HepG2 (cell line): ENCODE results near the gene SYT7. TPM values are rescaled to one million over a fixed set of nuclear protein-coding genes. Genes with fewer than 3 reads are reported as not detected.

ENCODE experiments used
- FOXM1 ChIP-seq: sonication (generic); formaldehyde crosslinking; IDR thresholded peaks from 2 replicates; pipeline ENCODE4 v1.5.0; 2020; ENCODE audit warnings: missing genetic modification reagents
- GLMP ChIP-seq: sonication (generic); formaldehyde crosslinking; IDR thresholded peaks from 2 replicates; pipeline ENCODE4 v1.9.0; 2021; ENCODE audit warnings: missing genetic modification reagents, mild to moderate bottlenecking, borderline replicate concordance
- HNF4A ChIP-seq: sonication (generic); formaldehyde crosslinking; IDR thresholded peaks from 2 replicates; pipeline ENCODE4 v1.4.0; 2020; ENCODE audit warnings: missing genetic modification reagents
- MAZ ChIP-seq, 2 experiments: sonication (generic) in 1 of 2; formaldehyde crosslinking in 1 of 2; IDR thresholded peaks; 2 replicates each; pipeline versions ENCODE4 v1.5.0 to v1.6.1; 2012 to 2020; ENCODE audit warnings: low read depth in 2 of 2, mild to moderate bottlenecking in 2 of 2, borderline replicate concordance in 1 of 2, improper control_type of control experiment in 1 of 2, low read length in 1 of 2, missing genetic modification reagents in 1 of 2, moderate library complexity in 1 of 2
- MLLT10 ChIP-seq: sonication (generic); formaldehyde crosslinking; IDR thresholded peaks from 2 replicates; pipeline ENCODE4 v1.4.0; 2020; ENCODE audit warnings: missing genetic modification reagents
- NFE2L1 ChIP-seq: sonication (generic); formaldehyde crosslinking; IDR thresholded peaks from 2 replicates; pipeline ENCODE4 v1.4.0; 2020; ENCODE audit warnings: missing genetic modification reagents, mild to moderate bottlenecking, borderline replicate concordance
- PHF21A ChIP-seq: sonication (generic); formaldehyde crosslinking; IDR thresholded peaks from 2 replicates; pipeline ENCODE4 v1.5.0; 2020; ENCODE audit warnings: mild to moderate bottlenecking, missing genetic modification reagents
- PLSCR1 ChIP-seq: sonication (generic); formaldehyde crosslinking; IDR thresholded peaks from 2 replicates; pipeline ENCODE4 v1.5.0; 2020; ENCODE audit warnings: missing genetic modification reagents, mild to moderate bottlenecking, borderline replicate concordance
- THAP7 ChIP-seq: sonication (generic); formaldehyde crosslinking; IDR thresholded peaks from 2 replicates; pipeline ENCODE4 v1.8.1; 2023; ENCODE audit warnings: mild to moderate bottlenecking, missing genetic modification reagents
- YEATS4 ChIP-seq: sonication (generic); formaldehyde crosslinking; IDR thresholded peaks from 2 replicates; pipeline ENCODE4 v1.4.0; 2020; ENCODE audit warnings: missing genetic modification reagents, borderline replicate concordance
- ZNF263 ChIP-seq: sonication (generic); formaldehyde crosslinking; IDR thresholded peaks from 2 replicates; pipeline ENCODE4 v1.4.0; 2020; ENCODE audit warnings: missing genetic modification reagents
- ZNF274 ChIP-seq: sonication (generic); formaldehyde crosslinking; IDR thresholded peaks from 2 replicates; pipeline ENCODE4 v1.5.1; 2020; ENCODE audit warnings: mild to moderate bottlenecking, missing genetic modification reagents
- ZNF350 ChIP-seq: sonication (generic); formaldehyde crosslinking; IDR thresholded peaks from 2 replicates; pipeline ENCODE4 v1.4.0; 2020; ENCODE audit warnings: mild to moderate bottlenecking, low read depth, missing genetic modification reagents, borderline replicate concordance
- ZNF431 ChIP-seq: sonication (generic); formaldehyde crosslinking; IDR thresholded peaks from 2 replicates; pipeline ENCODE4 v1.9.0; 2022; ENCODE audit warnings: missing genetic modification reagents, low read depth, mild to moderate bottlenecking, borderline replicate concordance
- ZNF687 ChIP-seq: sonication (generic); formaldehyde crosslinking; IDR thresholded peaks from 2 replicates; pipeline ENCODE4 v1.5.1; 2020; ENCODE audit warnings: mild to moderate bottlenecking, missing genetic modification reagents, moderate library complexity
- ZNF780A ChIP-seq: sonication (generic); formaldehyde crosslinking; IDR thresholded peaks from 2 replicates; pipeline ENCODE4 v1.8.0; 2022; ENCODE audit warnings: mild to moderate bottlenecking, missing genetic modification reagents, moderate library complexity
- ZNF891 ChIP-seq: sonication (generic); formaldehyde crosslinking; IDR thresholded peaks from 2 replicates; pipeline ENCODE4 v1.5.0; 2020; ENCODE audit warnings: mild to moderate bottlenecking, missing genetic modification reagents
- polyA plus RNA-seq, 8 experiments: library from polyadenylated mRNA; depleted of rRNA in 3 of 8; stranded (reverse) in 7 of 8; unstranded in 1 of 8; fragments of >200 nt; fragmentation: Illumina TruSeq in 4 of 8; extraction: Trizol in 4 of 8; gene quantifications; 2 replicates each; pipeline versions ENCODE4 v1.2.1 to v1.2.3, GENCODE V29; 2011 to 2016; ENCODE audit warnings: low read depth in 4 of 8, missing spikeins in 1 of 8, mixed read lengths in 1 of 8; ENCODE audit not compliant: insufficient read depth in 1 of 8
- total RNA-seq, 5 experiments: library from RNA; depleted of rRNA; stranded (reverse); fragments of >200 nt; fragmentation: Illumina TruSeq; extraction: Trizol; gene quantifications; 2 replicates each; pipeline ENCODE4 v1.2.3, GENCODE V29; 2016; ENCODE audit warnings: low read depth in 1 of 5
- TF ChIP-seq, protein P1 (sequence below): sonication (generic); formaldehyde crosslinking; IDR thresholded peaks from 2 replicates; pipeline ENCODE4 v1.5.0; 2020; ENCODE audit warnings: mild to moderate bottlenecking, missing genetic modification reagents, moderate library complexity

Gene SYT7
- total and polyA plus RNA-seq, 2 of the 13 experiments (the other 11 are each of a cell fraction or from before 2014, with no cell fraction given), result 1.4 to 4.4 TPM

DNA sequence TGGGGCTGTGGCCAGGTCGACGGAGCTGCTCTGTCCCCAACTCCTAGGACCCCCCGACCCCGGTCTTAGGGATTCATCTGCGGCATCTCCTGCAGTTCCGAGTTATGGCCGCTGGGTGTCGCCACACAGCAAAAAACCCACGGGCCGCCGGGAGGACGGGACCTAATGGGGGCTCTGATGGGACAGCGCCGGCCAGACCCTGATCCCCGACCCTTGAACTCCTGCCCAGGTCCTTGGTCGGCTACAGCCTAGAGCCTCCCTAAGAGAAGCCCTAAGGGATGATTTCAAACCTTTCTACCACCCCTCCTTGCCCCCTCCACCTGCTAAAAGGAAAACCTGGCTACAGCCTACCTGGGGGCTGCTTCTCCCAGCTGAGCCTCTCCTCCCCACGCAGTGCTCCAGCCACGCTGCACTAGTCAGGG is 103.1 kb downstream of the SYT7 start (continued):
- TF ChIP-seq HNF4A (CRISPR knock-in tag), result 0 out of 2 replicates have a peak, but pooled peaks have one; percentile 12
- no peak for TF ChIP-seq MAZ (IDR thresholded peaks at IDR 0.05; ENCODE audit: borderline replicate concordance, low read depth, low read length)
- 0 out of 2 replicates have a peak, but pooled peaks have one; percentile 20 for TF ChIP-seq MAZ (CRISPR knock-in tag; IDR thresholded peaks at IDR 0.05; ENCODE audit: low read depth)
- no peak for TF ChIP-seq GLMP (CRISPR knock-in tag)
- peak; percentile 30; the same call in 1 of the 2 replicates for TF ChIP-seq ZNF687 (CRISPR knock-in tag)
- TF ChIP-seq YEATS4 (CRISPR knock-in tag), result no peak
- no peak for TF ChIP-seq ZNF431 (CRISPR knock-in tag)
- TF ChIP-seq NFE2L1 (CRISPR knock-in tag), result no peak
- 0 out of 2 replicates have a peak, but pooled peaks have one; percentile 31 for TF ChIP-seq ZNF891 (CRISPR knock-in tag)
- no peak for TF ChIP-seq THAP7 (CRISPR knock-in tag)
- TF ChIP-seq, protein P1, sequence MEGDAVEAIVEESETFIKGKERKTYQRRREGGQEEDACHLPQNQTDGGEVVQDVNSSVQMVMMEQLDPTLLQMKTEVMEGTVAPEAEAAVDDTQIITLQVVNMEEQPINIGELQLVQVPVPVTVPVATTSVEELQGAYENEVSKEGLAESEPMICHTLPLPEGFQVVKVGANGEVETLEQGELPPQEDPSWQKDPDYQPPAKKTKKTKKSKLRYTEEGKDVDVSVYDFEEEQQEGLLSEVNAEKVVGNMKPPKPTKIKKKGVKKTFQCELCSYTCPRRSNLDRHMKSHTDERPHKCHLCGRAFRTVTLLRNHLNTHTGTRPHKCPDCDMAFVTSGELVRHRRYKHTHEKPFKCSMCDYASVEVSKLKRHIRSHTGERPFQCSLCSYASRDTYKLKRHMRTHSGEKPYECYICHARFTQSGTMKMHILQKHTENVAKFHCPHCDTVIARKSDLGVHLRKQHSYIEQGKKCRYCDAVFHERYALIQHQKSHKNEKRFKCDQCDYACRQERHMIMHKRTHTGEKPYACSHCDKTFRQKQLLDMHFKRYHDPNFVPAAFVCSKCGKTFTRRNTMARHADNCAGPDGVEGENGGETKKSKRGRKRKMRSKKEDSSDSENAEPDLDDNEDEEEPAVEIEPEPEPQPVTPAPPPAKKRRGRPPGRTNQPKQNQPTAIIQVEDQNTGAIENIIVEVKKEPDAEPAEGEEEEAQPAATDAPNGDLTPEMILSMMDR (CRISPR knock-in tag), result peak; percentile 94
- TF ChIP-seq PHF21A (CRISPR knock-in tag), result 0 out of 2 replicates have a peak, but pooled peaks have one; percentile 53
- no peak; the same call in 1 of the 2 replicates for TF ChIP-seq ZNF350 (CRISPR knock-in tag)
- no peak for TF ChIP-seq ZNF274 (CRISPR knock-in tag)
- TF ChIP-seq FOXM1 (CRISPR knock-in tag), result no peak
- TF ChIP-seq PLSCR1 (CRISPR knock-in tag), result no peak
- TF ChIP-seq MLLT10 (CRISPR knock-in tag), result no peak
- TF ChIP-seq ZNF780A (CRISPR knock-in tag), result no peak
- peak; percentile 70 for TF ChIP-seq ZNF263 (CRISPR knock-in tag)
